K562 (cell line): ENCODE measurements around the gene ADAM8. TPM values are rescaled to one million over a fixed set of nuclear protein-coding genes. Genes with fewer than 3 reads are reported as not detected.

Experiments
- ARID1B ChIP-seq: fragments of 450-650 bp; IDR thresholded peaks from 2 replicates; pipeline ENCODE4 v1.6.1; 2016; ENCODE audit warnings: antibody characterized with exemption, mild to moderate bottlenecking, inconsistent platforms
- ARID2 ChIP-seq: fragments of 450-650 bp; IDR thresholded peaks from 2 replicates; pipeline ENCODE4 v1.6.1; 2017; ENCODE audit warnings: antibody characterized with exemption, mild to moderate bottlenecking
- BCOR ChIP-seq: fragments of 450-650 bp; IDR thresholded peaks from 2 replicates; pipeline ENCODE4 v1.6.1; 2016
- ELK1 ChIP-seq: sonication (generic); formaldehyde crosslinking; IDR thresholded peaks from 2 replicates; pipeline ENCODE4 v1.8.1; 2022; ENCODE audit warnings: missing genetic modification reagents
- FOXM1 ChIP-seq, 2 experiments: fragments of 450-650 bp in 1 of 2; sonication (generic) in 1 of 2; formaldehyde crosslinking in 1 of 2; IDR thresholded peaks; 2 replicates each; pipeline versions ENCODE4 v1.6.1 to v1.9.0; 2017 to 2022; ENCODE audit warnings: low read depth in 2 of 2, mild to moderate bottlenecking in 2 of 2, missing genetic modification reagents in 1 of 2, moderate library complexity in 1 of 2
- HNRNPUL1 ChIP-seq: fragments of 200-400 bp; formaldehyde crosslinking; IDR thresholded peaks from 2 replicates; pipeline ENCODE4 v1.6.1; 2017; ENCODE audit warnings: low read length
- JUND ChIP-seq, 2 experiments: IDR thresholded peaks; 2 replicates in 1 of 2; 3 replicates in 1 of 2; pipeline ENCODE4 v1.6.1; 2011; ENCODE audit warnings: borderline replicate concordance in 2 of 2, low read depth in 2 of 2, low read length in 2 of 2, improper control_type of control experiment in 1 of 2, missing biosample characterization in 1 of 2, missing genetic modification characterization in 1 of 2, missing genetic modification reagents in 1 of 2
- KAT7 ChIP-seq: sonication (generic); formaldehyde crosslinking; IDR thresholded peaks from 2 replicates; pipeline ENCODE4 v1.8.0; 2022; ENCODE audit warnings: missing genetic modification reagents, mild to moderate bottlenecking, borderline replicate concordance
- MTA1 ChIP-seq: fragments of 450-650 bp; IDR thresholded peaks from 2 replicates; pipeline ENCODE4 v1.6.1; 2017; ENCODE audit warnings: borderline replicate concordance
- PCBP1 ChIP-seq: fragments of 200-400 bp; formaldehyde crosslinking; IDR thresholded peaks from 2 replicates; pipeline ENCODE4 v1.6.1; 2018; ENCODE audit warnings: mild to moderate bottlenecking, low read depth, low read length; ENCODE audit not compliant: poor library complexity, severe bottlenecking
- PRDM10 ChIP-seq: fragments of 450-650 bp; IDR thresholded peaks from 2 replicates; pipeline ENCODE4 v1.6.1; 2018; ENCODE audit not compliant: partially characterized antibody
- RBM34 ChIP-seq: fragments of 200-400 bp; formaldehyde crosslinking; IDR thresholded peaks from 2 replicates; pipeline ENCODE4 v1.6.1; 2018; ENCODE audit warnings: low read length, borderline replicate concordance; ENCODE audit not compliant: insufficient read depth
- SIRT6 ChIP-seq: IDR thresholded peaks from one replicate; pipeline ENCODE4 v1.6.1; 2012; ENCODE audit warnings: low read depth, mild to moderate bottlenecking, control low read depth, inconsistent platforms, low read length, moderate library complexity
- SP2 ChIP-seq: IDR thresholded peaks from 2 replicates; pipeline ENCODE4 v1.6.1; 2011; ENCODE audit warnings: mild to moderate bottlenecking, low read depth, low read length, moderate library complexity; ENCODE audit not compliant: poor library complexity, severe bottlenecking; ENCODE audit errors: extremely low read depth
- ZEB2 ChIP-seq: fragments of 450-650 bp; IDR thresholded peaks from 2 replicates; pipeline ENCODE4 v1.6.1; 2016
- ZNF197 ChIP-seq: fragments of 200-800 bp; sonication (Bioruptor generic); IDR thresholded peaks from 2 replicates; pipeline ENCODE4 v1.6.1; 2016; ENCODE audit warnings: low read depth, missing genetic modification characterization, missing compliant biosample characterization
- ZNF766 ChIP-seq: fragments of 200-800 bp; sonication (Bioruptor generic); conservative IDR thresholded peaks from 2 replicates; pipeline ENCODE4 v1.6.1; 2016; ENCODE audit warnings: missing genetic modification characterization, missing compliant biosample characterization
- polyA plus RNA-seq, 8 experiments: library from polyadenylated mRNA; depleted of rRNA in 4 of 8; stranded (reverse) in 5 of 8; unstranded in 3 of 8; fragments of >200 nt; fragmentation: Nextera tagmentation in 2 of 8; fragmentation: Illumina TruSeq in 1 of 8; extraction: Ambion mirVana in 2 of 8; extraction: Trizol in 1 of 8; gene quantifications; 2 replicates each; pipeline versions ENCODE4 v1.2.1 to v1.2.3, GENCODE V29; 2011 to 2014; ENCODE audit warnings: inconsistent platforms in 1 of 8, missing spikeins in 1 of 8
- total RNA-seq, 7 experiments: library from RNA; depleted of rRNA in 6 of 7; stranded (reverse); fragments of >200 nt in 6 of 7; fragmentation: Illumina TruSeq in 2 of 7; extraction: Trizol in 2 of 7; gene quantifications; 2 replicates each; pipeline versions ENCODE4 v1.2.1 to v1.2.3, GENCODE V29; 2011 to 2021; ENCODE audit warnings: low replicate concordance in 1 of 7
- TF ChIP-seq, protein P1 (sequence below): fragments of 450-650 bp; formaldehyde crosslinking; IDR thresholded peaks from 2 replicates; pipeline ENCODE4 v1.4.0; 2020; ENCODE audit warnings: mild to moderate bottlenecking, moderate library complexity
- TF ChIP-seq, protein P2 (sequence below): fragments of 450-650 bp; formaldehyde crosslinking; IDR thresholded peaks from 2 replicates; pipeline ENCODE4 v1.4.0; 2020; ENCODE audit warnings: mild to moderate bottlenecking, mixed read lengths

ADAM8 gene
- total and polyA plus RNA-seq, 9 of the 15 experiments (the other 6 are each of a cell fraction or from before 2014, with no cell fraction given) = 0.07 to 7.0 (median 1.1) TPM

- no peak for TF ChIP-seq KAT7
- TF ChIP-seq SP2 = no peak
- no peak for TF ChIP-seq SIRT6
- TF ChIP-seq MTA1 = no peak
- TF ChIP-seq, protein P1, sequence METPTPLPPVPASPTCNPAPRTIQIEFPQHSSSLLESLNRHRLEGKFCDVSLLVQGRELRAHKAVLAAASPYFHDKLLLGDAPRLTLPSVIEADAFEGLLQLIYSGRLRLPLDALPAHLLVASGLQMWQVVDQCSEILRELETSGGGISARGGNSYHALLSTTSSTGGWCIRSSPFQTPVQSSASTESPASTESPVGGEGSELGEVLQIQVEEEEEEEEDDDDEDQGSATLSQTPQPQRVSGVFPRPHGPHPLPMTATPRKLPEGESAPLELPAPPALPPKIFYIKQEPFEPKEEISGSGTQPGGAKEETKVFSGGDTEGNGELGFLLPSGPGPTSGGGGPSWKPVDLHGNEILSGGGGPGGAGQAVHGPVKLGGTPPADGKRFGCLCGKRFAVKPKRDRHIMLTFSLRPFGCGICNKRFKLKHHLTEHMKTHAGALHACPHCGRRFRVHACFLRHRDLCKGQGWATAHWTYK (CRISPR knock-in tag) = peak; percentile 98
- TF ChIP-seq JUND (IDR thresholded peaks at IDR 0.05; ENCODE audit: borderline replicate concordance, low read depth, low read length) = peak; percentile 74
- peak; percentile 53; the same call in 2 of the 3 replicates for TF ChIP-seq JUND (tag; IDR thresholded peaks at IDR 0.05; ENCODE audit: borderline replicate concordance, low read depth, low read length)
- no peak for TF ChIP-seq ZEB2
- peak; percentile 17; the same call in 1 of the 2 replicates for TF ChIP-seq ARID1B
- no peak for TF ChIP-seq FOXM1 (IDR thresholded peaks at IDR 0.05; ENCODE audit: low read depth)
- TF ChIP-seq FOXM1 (CRISPR knock-in tag; IDR thresholded peaks at IDR 0.05; ENCODE audit: low read depth) = no peak
- no peak for TF ChIP-seq BCOR
- no peak for TF ChIP-seq RBM34
- TF ChIP-seq ZNF197 = no peak
- no peak for TF ChIP-seq PCBP1
- TF ChIP-seq ELK1 (CRISPR knock-in tag) = no peak
- TF ChIP-seq PRDM10 = no peak
- no peak for TF ChIP-seq ARID2
- TF ChIP-seq ZNF766 (CRISPR knock-in tag) = 0 out of 2 replicates have a peak, but pooled peaks have one; percentile 30
- TF ChIP-seq HNRNPUL1 = no peak
- TF ChIP-seq, protein P2, sequence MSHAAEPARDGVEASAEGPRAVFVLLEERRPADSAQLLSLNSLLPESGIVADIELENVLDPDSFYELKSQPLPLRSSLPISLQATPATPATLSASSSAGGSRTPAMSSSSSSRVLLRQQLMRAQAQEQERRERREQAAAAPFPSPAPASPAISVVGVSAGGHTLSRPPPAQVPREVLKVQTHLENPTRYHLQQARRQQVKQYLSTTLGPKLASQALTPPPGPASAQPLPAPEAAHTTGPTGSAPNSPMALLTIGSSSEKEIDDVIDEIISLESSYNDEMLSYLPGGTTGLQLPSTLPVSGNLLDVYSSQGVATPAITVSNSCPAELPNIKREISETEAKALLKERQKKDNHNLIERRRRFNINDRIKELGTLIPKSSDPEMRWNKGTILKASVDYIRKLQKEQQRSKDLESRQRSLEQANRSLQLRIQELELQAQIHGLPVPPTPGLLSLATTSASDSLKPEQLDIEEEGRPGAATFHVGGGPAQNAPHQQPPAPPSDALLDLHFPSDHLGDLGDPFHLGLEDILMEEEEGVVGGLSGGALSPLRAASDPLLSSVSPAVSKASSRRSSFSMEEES (CRISPR knock-in tag) = no peak
Observed at GRCh38 chr10:133258818-133259601, 17.7 kb downstream of the ADAM8 start (continued).
